GM13977 (cell line): ENCODE results near the gene ITGB2.

Experiments
- DNase-seq: peaks from one replicate; pipeline ENCODE4 v3.0.0; 2012; ENCODE audit warnings: low spot score
- CTCF ChIP-seq: IDR thresholded peaks from 2 replicates; pipeline ENCODE4 v1.5.1; 2012; ENCODE audit warnings: mild to moderate bottlenecking, control low read depth; ENCODE audit not compliant: insufficient read depth; ENCODE audit errors: extremely low read depth, missing control alignments
- in situ Hi-C: fragments of 300-500 bp; cut with MboI; formaldehyde crosslinking; loops from one replicate; pipeline ENCODE4 v1.12.0; 2022; ENCODE audit warnings: low sequenced_read_pairs, low pct_unique_long_range_greater_than_20kb, mixed read lengths, inconsistent platforms; ENCODE audit not compliant: unreplicated experiment

ITGB2 gene

GRCh38 chr21:44873356-44874239 is 47.1 kb downstream of the ITGB2 start, which contains the start of gene PTTG1IP:
PTTG1IP (minus strand) TSS chr21:44873690; CDS start chr21:44873616, 74 bp downstream.
- in situ Hi-C loops, result no loop called here
- TF ChIP-seq CTCF, result no peak
- peak; percentile 100 for DNase-seq

GRCh38 chr21:44872649-44873355 is 47.9 kb downstream of the ITGB2 start:
- TF ChIP-seq CTCF, result no peak
- DNase-seq, result peak; percentile 50
- in situ Hi-C loops, result no loop called here

GRCh38 chr21:44872323-44872648 is 48.4 kb downstream of the ITGB2 start:
- in situ Hi-C loops, result no loop called here
- TF ChIP-seq CTCF, result peak; percentile 6
- DNase-seq, result no peak

- in situ Hi-C loops, result no loop called here
- no peak for DNase-seq
- no peak for TF ChIP-seq CTCF
Observed at GRCh38 chr21:44871576-44872269, 49.0 kb downstream of the ITGB2 start.

GRCh38 chr21:44870748-44871495 is 49.8 kb downstream of the ITGB2 start:
- in situ Hi-C loops, result no loop called here
- no peak for TF ChIP-seq CTCF
- DNase-seq, result no peak
